Right atrium auricular region (tissue), 2 donors: ENCODE results near the gene PRKCZ. TPM values are rescaled to one million over a fixed set of nuclear protein-coding genes. Genes with fewer than 3 reads are reported as not detected.

Experiments
- DNase-seq: peaks from one replicate; pipeline ENCODE4 v3.0.0-alpha.2; 2019; ENCODE audit warnings: low spot score
- H3K27ac ChIP-seq, 2 donors: fragments of 200-600 bp; sonication (generic); 1 replicate in 1 of 2; 2 replicates in 1 of 2; pipeline ENCODE4 v1.5.1; 2016 to 2019
- H3K27me3 ChIP-seq, 2 donors: fragments of 200-600 bp; sonication (generic); one replicate each; pipeline versions ENCODE4 v1.5.1 to v1.6.0; 2017 to 2019
- H3K36me3 ChIP-seq: fragments of 200-600 bp; sonication (generic); one replicate; pipeline ENCODE4 v1.5.1; 2016
- H3K4me1 ChIP-seq, 2 donors: fragments of 200-600 bp; sonication (generic); one replicate each; pipeline versions ENCODE4 v1.5.1 to v1.6.0; 2017 to 2019
- H3K4me3 ChIP-seq, 2 donors: fragments of 200-600 bp; sonication (generic); 1 replicate in 1 of 2; 2 replicates in 1 of 2; pipeline ENCODE4 v1.5.1; 2017 to 2019; ENCODE audit warnings: mild to moderate bottlenecking in 1 of 2, moderate library complexity in 1 of 2
- H3K9me3 ChIP-seq, 2 donors: fragments of 200-600 bp; sonication (generic); one replicate each; pipeline ENCODE4 v1.5.1; 2019
- total RNA-seq, 2 donors: library from RNA; depleted of rRNA; stranded (reverse); fragments of >200 nt; gene quantifications; one replicate each; pipeline ENCODE4 v1.1.0, GENCODE V29; 2016
- TF ChIP-seq, protein P1 (sequence below), 2 donors: fragments of 200-600 bp; sonication (generic); IDR thresholded peaks; one replicate each; pipeline ENCODE4 v1.5.1; 2019; ENCODE audit warnings: antibody characterized with exemption in 2 of 2

The PRKCZ gene
- total RNA-seq, 2 donors from 2014 or later = 15.3 to 16.4 TPM

DNA sequence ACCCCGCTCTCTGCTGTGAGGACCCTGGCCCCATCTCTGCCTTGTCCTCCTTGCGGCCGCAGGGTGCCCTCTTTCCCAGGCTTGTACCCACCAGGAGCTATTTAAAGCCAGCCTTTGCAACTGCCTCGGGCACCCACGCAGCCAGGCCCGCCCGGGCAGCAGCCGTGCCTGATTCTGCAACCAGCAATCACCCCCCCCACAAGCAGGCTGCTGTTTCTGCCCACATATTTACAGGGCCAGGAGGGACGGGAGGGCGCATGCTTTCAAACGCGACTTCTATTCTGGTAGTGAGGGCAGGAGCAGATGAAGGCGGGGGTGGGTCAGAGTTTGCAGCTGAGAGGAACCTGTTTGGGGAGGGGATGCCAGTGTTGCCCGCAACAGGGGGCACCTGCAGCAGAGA lies 17.5 kb upstream of the PRKCZ start:
- Histone ChIP-seq H3K27ac (no peak overlapping the region), H3K4me3 (no peak overlapping the region), H3K4me1 (no peaks in the 10 kb centered on the region), H3K9me3 (no peaks in the 10 kb centered on the region), H3K36me3 (no peaks in the 10 kb centered on the region), H3K27me3 (no peaks in the 10 kb centered on the region)
- DNase-seq = no peak
- TF ChIP-seq, protein P1, sequence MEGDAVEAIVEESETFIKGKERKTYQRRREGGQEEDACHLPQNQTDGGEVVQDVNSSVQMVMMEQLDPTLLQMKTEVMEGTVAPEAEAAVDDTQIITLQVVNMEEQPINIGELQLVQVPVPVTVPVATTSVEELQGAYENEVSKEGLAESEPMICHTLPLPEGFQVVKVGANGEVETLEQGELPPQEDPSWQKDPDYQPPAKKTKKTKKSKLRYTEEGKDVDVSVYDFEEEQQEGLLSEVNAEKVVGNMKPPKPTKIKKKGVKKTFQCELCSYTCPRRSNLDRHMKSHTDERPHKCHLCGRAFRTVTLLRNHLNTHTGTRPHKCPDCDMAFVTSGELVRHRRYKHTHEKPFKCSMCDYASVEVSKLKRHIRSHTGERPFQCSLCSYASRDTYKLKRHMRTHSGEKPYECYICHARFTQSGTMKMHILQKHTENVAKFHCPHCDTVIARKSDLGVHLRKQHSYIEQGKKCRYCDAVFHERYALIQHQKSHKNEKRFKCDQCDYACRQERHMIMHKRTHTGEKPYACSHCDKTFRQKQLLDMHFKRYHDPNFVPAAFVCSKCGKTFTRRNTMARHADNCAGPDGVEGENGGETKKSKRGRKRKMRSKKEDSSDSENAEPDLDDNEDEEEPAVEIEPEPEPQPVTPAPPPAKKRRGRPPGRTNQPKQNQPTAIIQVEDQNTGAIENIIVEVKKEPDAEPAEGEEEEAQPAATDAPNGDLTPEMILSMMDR (IDR thresholded peaks at IDR 0.05) = no peak

DNA sequence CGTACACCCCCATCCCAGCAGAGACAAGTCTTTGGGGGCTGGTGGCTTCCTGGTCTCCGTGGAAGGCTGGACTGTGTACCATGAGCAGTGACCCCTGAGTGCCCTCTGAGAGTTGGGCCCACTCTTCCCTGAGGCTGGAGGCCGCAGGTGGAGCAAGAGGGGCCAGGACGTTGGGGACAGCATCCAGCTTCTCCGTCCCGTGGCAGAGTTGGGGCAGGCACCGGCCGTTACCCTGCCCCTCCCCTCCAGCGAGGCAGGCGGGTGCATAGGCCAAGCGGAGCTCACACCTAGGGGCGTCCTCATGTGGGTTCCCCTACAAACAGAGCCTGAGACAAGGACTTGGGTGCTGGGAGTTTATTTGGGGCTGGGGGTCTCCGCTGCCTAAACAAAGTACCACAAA lies 17.0 kb upstream of the PRKCZ start:
- H3K36me3 ChIP-seq = no peaks in the 10 kb centered on the region
- TF ChIP-seq, protein P1 (IDR thresholded peaks at IDR 0.05) = no peak
- H3K27ac ChIP-seq = no peak overlapping the region

DNA sequence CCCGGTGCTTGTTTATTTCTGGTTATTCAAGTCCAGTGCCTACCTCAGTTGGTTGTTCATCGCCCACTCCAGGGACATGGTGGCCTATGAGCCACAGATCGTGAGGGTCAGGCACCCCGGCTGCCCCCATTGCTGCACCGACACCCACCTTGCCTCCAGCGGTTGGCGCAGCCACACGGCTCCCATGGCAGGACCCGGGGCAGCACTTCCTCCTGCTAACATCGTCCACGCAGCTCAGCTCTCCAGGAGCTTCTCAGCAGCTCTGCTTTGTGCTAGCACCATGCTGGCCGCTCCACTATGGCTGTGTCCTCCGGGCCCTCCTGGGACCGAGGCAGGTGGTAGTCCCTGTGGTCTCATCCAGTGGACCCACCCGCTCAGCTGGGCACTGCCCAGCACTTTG lies 13.9 kb upstream of the PRKCZ start:
- TF ChIP-seq, protein P1 (IDR thresholded peaks at IDR 0.05) = no peak
- Histone ChIP-seq H3K9me3 (no peaks in the 10 kb centered on the region), H3K27ac (no peak overlapping the region), H3K36me3 (no peaks in the 10 kb centered on the region), H3K4me3 (no peak overlapping the region), H3K4me1 (no peaks in the 10 kb centered on the region), H3K27me3 (no peaks in the 10 kb centered on the region)
- DNase-seq = no peak

More for the DNA sequence above, 17.0 kb upstream of the PRKCZ start:
- H3K4me1 ChIP-seq = no peaks in the 10 kb centered on the region
- DNase-seq = no peak
- H3K27me3 ChIP-seq = no peaks in the 10 kb centered on the region
- no peaks in the 10 kb centered on the region for H3K9me3 ChIP-seq
- H3K4me3 ChIP-seq = no peak overlapping the region

DNA sequence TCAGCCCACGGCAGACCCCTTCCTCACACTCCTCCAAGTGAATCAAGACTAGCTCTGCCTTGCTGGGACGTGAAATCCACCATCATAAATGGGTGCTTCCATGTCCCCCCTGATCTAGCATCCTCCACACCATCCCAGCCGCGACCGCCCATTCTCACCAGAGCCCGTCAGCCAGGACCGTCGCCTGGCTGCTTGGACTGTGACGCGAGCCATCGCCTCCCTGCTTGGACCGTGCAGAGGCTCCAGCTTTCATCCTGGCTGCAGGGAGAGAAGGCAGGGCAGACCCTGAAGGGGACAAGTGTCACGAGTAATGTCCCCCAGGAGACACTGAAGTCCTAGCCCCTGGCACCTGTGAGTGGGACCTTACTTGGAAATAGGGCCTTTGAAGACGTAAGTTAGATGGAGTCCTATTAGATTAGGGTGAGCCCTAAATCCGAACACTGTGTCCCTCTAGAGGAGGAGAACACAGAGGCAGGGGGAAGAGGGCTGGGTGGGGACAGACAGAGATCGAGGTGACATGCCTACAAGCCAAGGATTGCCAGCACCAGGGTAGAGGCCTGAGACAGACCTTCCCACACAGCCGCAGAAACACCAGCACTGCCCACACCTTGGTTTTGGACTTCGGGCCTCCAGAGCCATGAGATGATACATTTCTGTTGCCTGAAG lies 12.8 kb upstream of the PRKCZ start:
- no peak for DNase-seq
- Histone ChIP-seq H3K36me3 (no peaks in the 10 kb centered on the region), H3K27ac (no peak overlapping the region), H3K4me1 (no peaks in the 10 kb centered on the region), H3K27me3 (no peaks in the 10 kb centered on the region), H3K9me3 (no peaks in the 10 kb centered on the region), H3K4me3 (no peak overlapping the region)
- TF ChIP-seq, protein P1 (IDR thresholded peaks at IDR 0.05) = no peak

DNA sequence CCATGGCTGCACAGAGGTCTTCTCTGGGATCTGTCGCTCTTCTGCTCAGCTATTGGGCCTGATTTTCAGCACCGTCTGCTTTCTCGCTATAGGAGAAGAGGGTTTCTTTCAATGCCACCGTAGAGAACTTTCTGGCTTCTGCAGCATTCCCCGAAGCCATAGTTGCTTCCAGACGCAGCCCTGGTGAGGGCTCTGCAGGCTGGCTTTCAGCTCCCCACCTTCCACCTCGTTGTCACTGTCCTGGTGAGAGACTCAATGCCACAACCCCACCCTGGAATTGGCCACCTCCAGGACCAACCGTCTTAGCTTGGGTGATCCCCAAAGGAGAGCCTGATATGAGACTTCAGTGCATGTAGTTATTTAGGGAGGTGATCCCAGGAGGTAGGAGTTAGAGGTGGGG lies 12.0 kb upstream of the PRKCZ start:
- Histone ChIP-seq H3K27ac (no peak overlapping the region), H3K9me3 (no peaks in the 10 kb centered on the region), H3K27me3 (no peaks in the 10 kb centered on the region), H3K4me1 (no peaks in the 10 kb centered on the region), H3K4me3 (no peak overlapping the region), H3K36me3 (no peaks in the 10 kb centered on the region)
- TF ChIP-seq, protein P1 (IDR thresholded peaks at IDR 0.05) = no peak
- no peak for DNase-seq

DNA sequence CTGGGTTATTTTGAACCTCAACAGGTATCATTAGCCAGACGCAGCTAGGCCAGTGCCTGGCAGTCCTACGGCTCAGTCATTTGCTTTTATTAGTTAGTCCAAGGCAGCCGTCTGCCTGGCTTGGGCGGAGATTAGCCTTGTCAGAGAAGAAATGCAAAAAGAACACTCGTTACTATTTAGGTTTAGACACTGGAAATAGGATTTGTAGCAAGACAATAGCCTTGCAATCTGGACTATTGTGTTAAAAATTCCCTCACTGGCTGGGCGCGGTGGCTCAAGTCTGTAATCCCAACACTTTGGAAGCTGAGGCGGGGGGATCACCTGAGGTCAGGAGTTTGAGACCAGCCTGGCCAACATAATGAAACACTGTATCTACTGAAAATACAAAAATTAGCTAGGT lies 11.0 kb upstream of the PRKCZ start:
- Histone ChIP-seq H3K27me3 (no peaks in the 10 kb centered on the region), H3K9me3 (no peaks in the 10 kb centered on the region)

More for the DNA sequence above, 11.0 kb upstream of the PRKCZ start:
- H3K27ac ChIP-seq = no peak overlapping the region
- H3K4me3 ChIP-seq = no peak overlapping the region
- H3K36me3 ChIP-seq = no peaks in the 10 kb centered on the region
- H3K4me1 ChIP-seq = no peaks in the 10 kb centered on the region
- DNase-seq = no peak
- TF ChIP-seq, protein P1 (IDR thresholded peaks at IDR 0.05) = no peak
